HG03432 (cell line): Measurements from ENCODE around the gene C6orf52.
A peak's percentile ranks its signal among the peaks of the same experiment; 100 is the strongest.

Source experiments
- ATAC-seq: cut with Tn5 transposase; IDR thresholded peaks from one replicate; pipeline ENCODE4 v1.9.1; 2021; ENCODE audit warnings: mild to moderate bottlenecking, moderate library complexity; ENCODE audit not compliant: unreplicated experiment

Gene C6orf52

GRCh38 chr6:10658910-10659698 is 35.3 kb downstream of the C6orf52 start:
- no peak for ATAC-seq

GRCh38 chr6:10655508-10656055 is 38.8 kb downstream of the C6orf52 start:
- ATAC-seq, result no peak

- ATAC-seq, result no peak
Observed at GRCh38 chr6:10644225-10644624, 50.2 kb downstream of the C6orf52 start.

- peak; percentile 94 for ATAC-seq
Observed at GRCh38 chr6:10643201-10643651, 51.2 kb downstream of the C6orf52 start.

GRCh38 chr6:10641528-10641927 is 52.9 kb downstream of the C6orf52 start:
- ATAC-seq, result no peak

- ATAC-seq, result no peak
Observed at GRCh38 chr6:10640412-10640811, 54.0 kb downstream of the C6orf52 start.

GRCh38 chr6:10633216-10633615 is 61.2 kb downstream of the C6orf52 start:
- peak; percentile 100 for ATAC-seq

GRCh38 chr6:10630178-10630577 is 64.2 kb downstream of the C6orf52 start:
- ATAC-seq, result no peak

GRCh38 chr6:10627800-10628199 is 66.6 kb downstream of the C6orf52 start:
- ATAC-seq, result no peak

GRCh38 chr6:10626154-10626741 is 68.2 kb downstream of the C6orf52 start:
- ATAC-seq, result no peak

- ATAC-seq, result no peak
Observed at GRCh38 chr6:10624836-10625235, 69.6 kb downstream of the C6orf52 start.

GRCh38 chr6:10621847-10622246 is 72.6 kb downstream of the C6orf52 start:
- no peak for ATAC-seq
